GM21447 (cell line): ENCODE data around the gene HOMER2.

Source experiments
- ATAC-seq: cut with Tn5 transposase; IDR thresholded peaks from one replicate; pipeline ENCODE4 v1.9.1; 2021; ENCODE audit not compliant: unreplicated experiment

HOMER2 gene

GRCh38 chr15:82931221-82931620 lies 21.3 kb downstream of the HOMER2 start:
- ATAC-seq = no peak

GRCh38 chr15:82930461-82930860 lies 22.1 kb downstream of the HOMER2 start:
- ATAC-seq = no peak

GRCh38 chr15:82928711-82929110 lies 23.8 kb downstream of the HOMER2 start:
- no peak for ATAC-seq

GRCh38 chr15:82923744-82924143 lies 28.8 kb downstream of the HOMER2 start:
- ATAC-seq = no peak

GRCh38 chr15:82922737-82923136 lies 29.8 kb downstream of the HOMER2 start:
- ATAC-seq = no peak

- ATAC-seq = no peak
Measured at GRCh38 chr15:82921939-82922338, 30.6 kb downstream of the HOMER2 start.

- ATAC-seq = no peak
Measured at GRCh38 chr15:82921242-82921641, 31.3 kb downstream of the HOMER2 start.

- no peak for ATAC-seq
Measured at GRCh38 chr15:82919231-82919886, 33.2 kb downstream of the HOMER2 start.

GRCh38 chr15:82918607-82919230 lies 33.8 kb downstream of the HOMER2 start:
- no peak for ATAC-seq

GRCh38 chr15:82918162-82918561 lies 34.4 kb downstream of the HOMER2 start:
- ATAC-seq = no peak

GRCh38 chr15:82917249-82917648 lies 35.3 kb downstream of the HOMER2 start:
- no peak for ATAC-seq

- ATAC-seq = no peak
Measured at GRCh38 chr15:82916161-82916952, 36.2 kb downstream of the HOMER2 start.

GRCh38 chr15:82914396-82914795 lies 38.1 kb downstream of the HOMER2 start:
- no peak for ATAC-seq

GRCh38 chr15:82911458-82911857 lies 41.1 kb downstream of the HOMER2 start:
- no peak for ATAC-seq

GRCh38 chr15:82910721-82911120 lies 41.8 kb downstream of the HOMER2 start:
- ATAC-seq = no peak

- no peak for ATAC-seq
Measured at GRCh38 chr15:82909080-82909815, 43.3 kb downstream of the HOMER2 start.

- ATAC-seq = no peak
Measured at GRCh38 chr15:82907350-82907749, 45.2 kb downstream of the HOMER2 start.

- no peak for ATAC-seq
Measured at GRCh38 chr15:82904574-82904973, 47.9 kb downstream of the HOMER2 start.

- ATAC-seq = no peak
Measured at GRCh38 chr15:82903511-82903910, 49.0 kb downstream of the HOMER2 start.

GRCh38 chr15:82901114-82901805 lies 51.3 kb downstream of the HOMER2 start:
- no peak for ATAC-seq
